Measurements from ENCODE around the gene AGRN.
"Not testable (repeated sequence)": the region's sequence is repeated elsewhere in the genome, so short reads cannot be mapped to it uniquely, and the experiment has no call there.

AGRN gene

DNA sequence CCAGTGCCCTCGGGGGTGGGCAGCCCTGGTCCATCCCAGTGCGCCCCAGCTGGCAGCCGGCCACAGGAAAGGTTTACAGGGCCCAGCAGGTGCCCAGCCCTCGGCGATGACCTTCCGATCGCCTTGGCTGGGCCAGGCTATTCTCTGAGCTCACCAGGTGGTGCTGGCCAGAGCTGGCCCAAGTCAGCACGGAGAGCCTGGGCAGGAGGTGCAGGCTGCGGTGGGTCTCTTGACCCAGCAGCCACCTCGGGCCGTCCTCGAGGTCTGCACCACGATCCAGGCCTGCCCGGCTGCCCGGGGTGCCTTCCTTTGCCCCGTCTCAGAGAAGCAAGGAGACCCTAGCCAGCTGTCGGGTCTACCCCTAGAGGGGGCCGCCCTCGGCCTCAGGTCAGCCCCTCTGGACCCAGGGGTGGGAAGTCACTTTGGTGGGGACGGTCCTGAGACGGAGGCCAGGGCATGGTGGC lies 38.4 kb upstream of the AGRN start:
- no peak for DNase-seq

DNA sequence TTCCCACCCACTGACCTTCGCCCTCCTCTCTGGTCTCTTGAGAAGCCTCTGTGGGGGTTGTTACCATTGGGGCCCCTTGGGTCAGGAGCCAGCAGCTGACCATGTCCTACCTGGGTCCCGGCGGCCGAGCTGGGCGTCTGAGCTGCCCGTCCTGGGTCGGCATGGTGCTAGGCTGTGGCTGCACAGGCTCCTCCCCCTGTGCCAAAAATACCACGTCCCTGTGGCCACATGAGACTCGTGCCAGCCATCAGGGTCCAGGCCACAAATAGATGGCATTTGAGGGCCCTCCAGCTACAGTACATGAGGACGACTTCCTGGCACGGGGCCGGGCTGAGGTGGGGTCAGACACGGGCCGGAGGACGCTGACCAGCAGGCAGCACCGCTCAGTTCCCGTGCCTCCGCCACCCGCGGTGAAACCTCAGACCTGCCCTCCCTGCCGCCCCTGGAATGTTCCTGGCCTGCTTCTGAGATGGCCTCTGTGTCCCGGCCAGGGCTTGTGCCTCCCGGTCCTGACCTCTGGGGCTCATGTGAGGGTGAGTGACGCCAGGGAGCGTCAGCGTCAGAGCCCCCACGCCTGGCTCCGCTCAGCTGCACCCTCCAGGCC lies 37.9 kb upstream of the AGRN start, which contains the start of gene PERM1:
Gene PERM1 (minus strand): TSS at position 139 of the 604 bp plus-strand sequence. CDS start 1,064 bp downstream, outside the sequence.
- DNase-seq = no peak

DNA sequence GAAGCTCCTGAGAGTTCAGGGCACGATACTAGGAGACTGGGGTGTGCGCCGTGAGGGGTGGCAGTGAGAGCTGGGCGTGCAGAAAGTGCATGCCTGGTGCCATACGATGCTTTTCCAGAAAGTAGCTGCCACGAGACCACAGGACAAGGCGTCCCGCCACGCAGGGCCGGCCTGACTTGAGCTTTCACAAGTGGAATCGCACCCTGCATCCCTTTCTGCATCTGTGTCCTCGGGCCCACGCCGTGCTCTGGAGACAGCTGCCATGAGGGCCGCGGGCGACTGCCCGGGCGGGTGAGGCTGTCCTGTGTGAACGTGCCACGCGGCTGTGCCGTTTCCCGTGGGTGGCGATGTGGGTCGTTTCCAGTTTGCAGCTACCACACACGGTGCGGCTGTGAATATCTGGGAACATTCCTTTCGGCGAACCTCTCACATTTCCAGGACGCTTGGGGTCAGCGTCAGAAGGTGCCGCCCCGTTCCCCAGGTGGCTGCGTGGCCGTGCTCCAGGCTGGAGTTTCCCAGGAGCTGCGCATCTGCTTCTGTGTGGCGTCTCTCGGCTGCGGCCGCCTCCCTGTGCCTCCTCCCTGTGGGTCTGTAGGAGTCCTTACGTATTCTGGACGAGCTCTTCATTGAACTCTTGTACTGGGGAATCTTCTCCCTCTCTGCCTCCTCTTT lies 37.0 kb upstream of the AGRN start:
- DNase-seq = no peak

DNA sequence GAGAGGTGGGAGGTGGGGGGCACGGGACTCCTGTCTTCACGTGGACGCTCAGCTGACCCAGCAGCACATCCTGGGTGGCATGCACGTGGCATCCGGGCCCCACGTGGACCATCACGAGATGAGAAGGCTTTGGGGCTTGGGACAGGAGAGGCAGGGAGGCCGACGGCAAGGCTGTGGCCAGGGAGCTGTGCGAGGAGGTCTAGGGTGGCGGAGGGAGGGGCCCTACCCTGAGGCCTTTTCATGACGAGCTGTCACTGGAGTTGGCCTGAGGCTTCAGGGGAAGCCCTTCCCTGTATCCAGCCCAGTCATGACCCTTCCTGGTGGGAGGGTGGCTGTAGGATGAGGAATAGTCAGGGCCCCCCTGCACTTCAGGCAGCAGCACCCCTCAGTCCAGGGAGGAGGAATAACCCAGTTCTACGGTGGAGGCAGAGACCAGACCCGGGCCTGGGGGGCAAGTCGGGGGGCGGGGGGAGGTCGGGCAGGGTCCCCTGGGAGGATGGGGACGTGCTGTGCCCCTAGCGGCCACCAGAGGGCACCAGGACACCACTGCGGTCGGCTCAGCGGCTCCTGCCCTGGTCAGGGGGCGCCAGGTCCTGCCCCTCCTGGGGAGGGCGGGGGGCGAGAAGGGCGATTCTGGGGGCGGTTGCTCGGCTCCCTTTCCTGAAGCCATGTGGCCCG lies 36.0 kb upstream of the AGRN start:
- DNase-seq = peak in 28 of 56 donors; percentile 7 to 64 (median 26)

DNA sequence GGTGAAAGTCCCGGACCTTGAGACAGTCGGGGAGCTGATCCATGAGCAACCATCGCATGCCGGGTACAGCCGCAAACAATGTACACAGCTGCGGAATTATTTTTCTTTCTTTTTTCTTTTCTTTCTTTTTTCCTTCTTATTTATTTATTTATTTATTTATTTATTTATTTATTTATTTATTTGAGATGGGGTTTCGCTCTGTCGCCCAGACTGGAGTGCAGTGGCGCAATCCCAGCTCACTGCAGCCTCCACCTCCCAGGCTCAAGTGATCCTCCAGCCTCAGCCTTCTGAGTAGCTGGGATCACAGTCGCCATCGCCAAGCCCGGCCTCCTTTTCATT lies 35.5 kb upstream of the AGRN start:
- no peak for DNase-seq

DNA sequence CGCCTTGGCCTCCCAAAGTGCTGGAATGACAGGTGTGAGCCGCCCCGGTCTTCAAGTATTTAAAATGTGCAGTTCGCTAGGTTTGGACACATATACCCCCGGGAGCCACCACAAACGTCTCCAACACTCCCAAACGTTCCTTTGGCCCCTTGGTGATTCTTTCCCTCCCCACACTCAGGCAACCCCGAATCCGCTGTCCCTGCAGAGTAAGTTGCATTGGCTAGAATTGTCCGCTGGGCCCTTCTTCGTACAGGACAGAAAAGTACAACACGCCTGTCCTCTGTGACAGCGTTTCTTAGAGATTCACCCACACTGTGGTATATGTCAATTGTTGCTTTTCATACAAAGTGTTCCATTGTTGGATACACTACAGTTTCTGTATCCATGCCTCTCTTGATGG lies 34.8 kb upstream of the AGRN start:
- DNase-seq = no peak

DNA sequence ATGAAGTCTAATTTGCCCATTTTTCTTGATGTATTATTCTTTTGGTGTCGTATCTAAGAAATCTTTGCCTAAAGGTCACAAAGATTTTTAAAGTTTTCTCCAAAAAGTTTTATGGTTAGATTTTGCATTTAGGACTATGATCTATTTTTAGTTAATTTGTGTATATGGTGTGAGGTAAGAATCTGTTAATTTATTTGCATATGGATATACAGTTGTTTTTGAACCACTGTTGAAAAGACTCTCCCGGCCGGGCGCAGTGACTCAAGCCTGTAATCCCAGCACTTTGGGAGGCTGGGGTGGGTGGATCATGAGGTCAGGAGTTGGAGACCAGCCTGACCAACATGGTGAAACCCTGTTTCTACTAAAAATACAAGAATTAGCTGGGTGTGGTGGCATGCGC lies 31.9 kb upstream of the AGRN start:
- not testable (repeated sequence) for DNase-seq

DNA sequence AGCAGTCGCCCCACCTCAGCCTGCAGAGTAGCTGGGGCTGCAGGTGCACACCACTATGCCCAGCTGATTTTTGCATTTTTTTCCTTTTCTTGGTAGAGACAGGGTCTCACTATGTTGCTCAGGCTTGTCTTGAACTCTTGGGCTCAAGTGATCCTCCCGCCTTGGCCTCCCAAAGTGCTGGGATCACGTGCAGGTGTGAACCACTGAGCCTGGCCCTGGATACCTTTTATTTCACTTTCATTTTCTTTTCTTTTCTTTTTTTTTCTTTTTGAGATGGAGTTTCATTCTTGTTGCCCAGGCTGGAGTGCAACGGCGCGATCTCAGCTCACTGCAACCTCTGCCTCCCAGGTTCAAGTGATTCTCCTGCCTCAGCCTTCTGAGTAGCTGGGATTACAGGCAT lies 28.6 kb upstream of the AGRN start:
- not testable (repeated sequence) for DNase-seq

DNA sequence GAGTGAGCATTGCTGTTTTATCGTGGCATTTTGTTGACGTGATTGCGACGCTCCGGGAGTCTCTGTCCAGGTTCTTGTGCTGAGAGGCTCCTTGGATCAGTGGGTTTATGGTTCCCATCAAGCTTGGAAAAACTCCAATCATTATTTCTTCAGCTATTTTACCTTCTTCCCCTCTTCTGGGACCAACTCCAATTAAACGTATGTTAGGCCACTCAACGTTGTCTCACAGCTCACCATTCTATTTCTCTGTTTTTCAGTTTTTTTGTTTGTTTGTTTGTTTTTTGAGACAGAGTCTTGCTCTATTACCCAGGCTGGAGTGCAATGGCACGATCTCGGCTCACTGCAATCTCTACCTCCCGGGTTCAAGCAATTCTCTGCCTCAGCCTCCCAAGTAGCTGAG lies 28.0 kb upstream of the AGRN start:
- no peak for DNase-seq

DNA sequence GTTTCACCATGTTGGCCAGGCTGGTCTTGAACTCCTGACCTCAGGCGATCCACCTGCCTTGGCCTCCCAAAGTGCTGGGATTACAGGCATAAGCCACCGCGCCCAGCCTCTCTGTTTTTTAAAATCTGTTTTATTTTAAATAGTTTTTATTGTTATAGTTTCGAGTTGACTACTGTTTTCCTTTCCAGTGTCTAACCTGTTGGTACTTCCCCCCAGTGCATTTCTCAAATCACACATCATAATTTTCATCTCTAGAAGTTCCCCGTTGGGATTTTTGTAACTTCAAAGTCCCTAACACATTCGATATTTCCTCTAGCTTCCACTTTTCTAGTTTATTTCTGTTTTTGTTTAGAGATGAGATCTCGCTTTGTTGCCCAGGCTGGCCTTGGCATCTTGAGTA lies 27.6 kb upstream of the AGRN start:
- DNase-seq = no peak

DNA sequence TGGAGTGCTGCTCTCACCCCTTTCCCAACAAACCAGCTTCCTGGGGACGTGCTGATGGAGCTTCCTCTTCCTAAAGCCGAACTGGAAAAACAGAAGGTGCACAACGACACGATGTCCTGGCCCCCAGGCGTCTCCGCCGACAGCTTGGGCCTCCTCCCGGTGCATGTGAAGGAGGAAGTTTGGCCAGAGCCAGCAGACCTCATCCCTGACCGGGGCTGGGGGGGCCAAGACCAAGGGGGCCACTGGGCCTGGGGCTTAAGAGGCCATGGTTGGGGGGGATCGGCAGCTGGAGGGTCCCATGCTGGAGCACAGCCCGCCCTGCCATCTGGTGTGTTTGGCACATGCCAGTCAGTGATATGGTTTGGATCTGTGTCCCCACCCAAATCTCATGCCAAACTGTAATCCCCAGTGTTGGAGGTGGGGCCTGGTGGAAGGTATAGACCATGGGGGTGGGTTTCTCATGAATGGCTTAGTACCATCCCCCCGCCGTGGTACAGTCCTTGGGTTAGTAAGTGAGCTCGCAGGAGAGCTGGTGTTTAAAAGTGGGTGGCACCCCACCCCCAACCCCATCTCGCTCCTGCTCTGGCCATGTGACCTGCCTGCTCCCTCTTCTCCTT lies 26.4 kb upstream of the AGRN start:
- DNase-seq = no peak

DNA sequence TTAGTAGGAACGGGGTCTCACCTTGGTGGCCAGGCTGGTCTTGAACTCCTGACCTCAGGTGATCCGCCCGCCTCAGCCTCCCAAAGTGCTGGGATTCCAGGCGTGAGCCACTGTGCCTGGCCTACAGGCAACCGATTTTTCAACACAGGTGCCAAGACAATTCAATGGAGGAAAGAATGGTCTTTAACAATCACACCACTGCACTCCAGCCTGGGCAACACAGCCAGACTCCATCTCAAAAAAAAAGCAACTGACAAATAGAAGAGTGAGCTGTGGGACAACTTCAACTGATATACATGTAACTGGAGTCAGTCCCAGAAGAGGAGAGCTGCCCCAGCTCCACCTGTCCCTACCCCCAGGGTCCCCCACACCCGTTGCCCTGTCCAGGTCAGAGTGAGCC lies 25.4 kb upstream of the AGRN start:
- DNase-seq = not testable (repeated sequence)

DNA sequence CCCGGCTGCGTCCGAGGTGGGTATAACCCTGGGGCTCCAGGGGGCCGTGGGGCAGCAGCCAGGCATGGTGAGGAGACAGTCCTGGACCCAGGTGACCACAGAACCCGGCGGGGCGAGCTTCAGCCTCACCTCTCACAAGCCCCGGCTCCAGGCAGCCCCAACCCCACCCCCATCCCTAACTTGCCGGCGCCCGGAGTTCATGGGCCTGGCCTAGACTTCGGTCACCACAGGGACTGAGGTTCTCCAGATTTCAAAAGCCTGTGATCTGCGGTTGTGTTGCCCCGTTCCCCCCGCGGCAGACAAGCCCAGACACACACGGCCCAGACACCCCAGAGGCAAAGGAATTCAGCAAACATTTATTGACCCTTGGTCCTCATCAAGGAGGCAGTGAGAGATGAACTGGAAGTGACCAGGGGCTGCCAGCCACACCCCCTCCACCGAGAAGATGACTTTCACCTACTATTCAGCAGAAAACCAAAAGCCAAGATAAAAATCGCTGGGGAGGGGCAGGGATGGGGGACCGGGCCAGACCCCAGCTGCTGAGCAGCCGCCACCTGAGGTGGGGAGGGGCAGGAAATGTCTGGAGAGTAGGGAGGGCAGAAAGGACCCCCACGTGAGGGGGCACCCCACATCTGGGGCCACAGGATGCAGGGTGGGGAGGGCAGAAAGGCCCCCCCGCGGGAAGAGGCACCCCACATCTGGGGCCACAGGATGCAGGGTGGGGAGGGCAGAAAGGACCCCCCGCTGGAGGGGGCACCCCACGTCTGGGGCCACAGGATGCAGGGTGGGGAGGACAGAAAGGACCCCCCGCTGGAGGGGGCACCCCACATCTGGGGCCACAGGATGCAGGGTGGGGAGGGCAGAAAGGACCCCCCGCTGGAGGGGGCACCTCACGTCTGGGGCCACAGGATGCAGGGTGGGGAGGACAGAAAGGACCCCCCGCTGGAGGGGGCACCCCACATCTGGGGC lies 24.0 kb upstream of the AGRN start:
- no peak for DNase-seq

DNA sequence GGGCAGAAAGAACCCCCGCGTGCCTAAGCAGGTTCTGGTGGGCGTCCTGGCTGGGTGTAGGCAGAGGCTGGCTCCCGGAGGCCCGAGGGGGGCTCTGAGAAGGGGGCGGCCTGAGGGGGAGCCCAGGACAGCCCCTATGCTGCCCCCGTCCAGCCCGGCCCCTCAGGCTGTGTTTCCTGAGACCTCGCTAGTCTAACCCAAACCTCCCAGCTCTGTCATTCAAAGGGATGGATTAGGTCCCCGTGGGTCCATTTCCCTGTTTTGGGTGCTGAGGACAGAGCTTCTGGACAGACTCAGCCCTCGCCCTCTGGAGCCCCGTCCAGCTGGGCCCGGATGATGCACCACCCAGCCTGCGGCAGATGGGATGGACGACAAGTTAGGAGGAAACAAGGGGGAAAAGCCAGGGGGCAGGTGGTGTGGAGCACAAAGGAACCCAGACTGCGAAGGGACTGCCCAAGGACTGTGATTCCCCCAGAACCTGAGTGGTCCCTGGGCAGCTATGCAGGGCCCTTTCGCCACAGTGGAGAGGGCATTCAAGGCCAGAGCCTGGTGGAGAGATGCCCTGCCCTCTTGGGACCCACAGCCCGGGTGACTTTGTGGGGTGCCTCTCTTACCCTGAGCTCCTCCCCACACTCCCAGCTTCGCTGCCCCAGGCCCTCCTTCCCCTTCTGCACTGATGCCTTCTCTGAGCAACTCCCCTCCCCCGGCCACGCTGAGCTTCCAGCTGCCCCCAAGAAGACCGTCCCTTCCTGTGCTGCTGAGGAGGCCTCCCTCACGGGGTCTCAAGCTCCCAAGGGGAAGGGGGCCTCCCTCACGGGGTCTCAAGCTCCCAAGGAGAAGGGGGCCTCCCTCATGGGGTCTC lies 22.8 kb upstream of the AGRN start:
- no peak for DNase-seq

DNA sequence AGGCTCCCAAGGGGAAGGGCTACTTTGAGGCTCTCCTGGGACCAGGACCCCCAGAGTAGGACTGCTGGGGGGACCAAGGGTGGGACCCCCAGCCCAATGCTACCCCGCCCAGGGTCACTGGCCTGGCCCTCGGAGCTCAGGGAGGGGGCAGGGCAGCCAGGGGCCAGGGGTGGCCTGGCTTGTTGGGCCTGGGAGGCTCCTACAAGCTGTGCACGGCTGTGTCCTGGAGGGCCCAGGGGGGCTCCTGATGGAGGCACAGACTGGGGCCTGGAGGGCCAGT lies 22.3 kb upstream of the AGRN start:
- DNase-seq = no peak

DNA sequence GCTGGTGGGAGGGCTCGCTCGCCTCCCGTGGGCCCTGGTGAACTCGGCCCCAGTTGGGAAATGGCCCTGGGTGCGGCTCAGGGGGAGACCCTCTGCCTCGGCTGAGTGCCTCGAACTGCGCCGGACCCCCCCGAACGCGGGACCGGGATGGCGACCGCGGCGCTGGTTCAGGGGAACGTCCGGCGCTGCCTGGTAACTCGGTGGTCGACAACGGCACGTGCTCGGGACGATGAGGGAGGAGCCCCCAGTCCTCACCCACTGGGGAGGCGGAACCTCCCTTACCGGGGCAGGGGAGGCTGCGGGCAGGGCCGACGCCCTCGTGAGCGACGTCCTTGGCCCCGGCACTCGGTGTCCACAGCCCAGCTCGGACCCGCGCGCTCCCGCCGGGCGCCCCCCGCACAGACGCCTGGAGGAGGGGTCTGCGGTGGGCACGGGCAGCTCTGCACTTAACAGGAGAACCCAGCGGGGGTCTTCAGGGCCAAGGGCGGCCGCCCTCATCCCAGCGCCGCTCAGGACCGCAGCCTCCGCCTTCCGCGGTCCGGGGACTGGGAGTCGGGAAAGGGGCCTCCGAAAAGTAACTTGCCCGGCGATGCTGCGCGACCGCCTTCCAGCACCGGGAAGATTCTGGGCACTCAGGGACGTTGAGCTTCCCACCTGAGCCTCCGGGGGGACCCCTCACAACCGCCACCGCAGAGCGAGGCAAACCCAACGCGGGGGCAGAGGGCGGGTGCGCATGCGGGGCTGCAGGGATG lies 21.8 kb upstream of the AGRN start:
- DNase-seq = peak in 2 of 56 donors; percentile 18 to 25

DNA sequence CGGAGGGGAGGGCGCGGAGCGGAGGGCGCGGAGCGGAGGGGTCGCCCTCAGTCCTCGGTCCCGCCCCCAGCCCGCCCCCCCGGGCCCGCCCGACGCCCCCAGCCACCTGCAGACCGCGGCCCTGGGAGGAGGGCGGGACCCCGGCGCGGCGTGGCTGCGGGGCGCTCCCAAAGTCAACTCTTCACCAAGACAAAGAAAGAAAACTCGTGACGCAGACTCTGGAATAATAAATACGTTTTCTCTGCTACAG lies 21.2 kb upstream of the AGRN start:
- peak in 8 of 56 donors; percentile 17 to 71 (median 32) for DNase-seq

DNA sequence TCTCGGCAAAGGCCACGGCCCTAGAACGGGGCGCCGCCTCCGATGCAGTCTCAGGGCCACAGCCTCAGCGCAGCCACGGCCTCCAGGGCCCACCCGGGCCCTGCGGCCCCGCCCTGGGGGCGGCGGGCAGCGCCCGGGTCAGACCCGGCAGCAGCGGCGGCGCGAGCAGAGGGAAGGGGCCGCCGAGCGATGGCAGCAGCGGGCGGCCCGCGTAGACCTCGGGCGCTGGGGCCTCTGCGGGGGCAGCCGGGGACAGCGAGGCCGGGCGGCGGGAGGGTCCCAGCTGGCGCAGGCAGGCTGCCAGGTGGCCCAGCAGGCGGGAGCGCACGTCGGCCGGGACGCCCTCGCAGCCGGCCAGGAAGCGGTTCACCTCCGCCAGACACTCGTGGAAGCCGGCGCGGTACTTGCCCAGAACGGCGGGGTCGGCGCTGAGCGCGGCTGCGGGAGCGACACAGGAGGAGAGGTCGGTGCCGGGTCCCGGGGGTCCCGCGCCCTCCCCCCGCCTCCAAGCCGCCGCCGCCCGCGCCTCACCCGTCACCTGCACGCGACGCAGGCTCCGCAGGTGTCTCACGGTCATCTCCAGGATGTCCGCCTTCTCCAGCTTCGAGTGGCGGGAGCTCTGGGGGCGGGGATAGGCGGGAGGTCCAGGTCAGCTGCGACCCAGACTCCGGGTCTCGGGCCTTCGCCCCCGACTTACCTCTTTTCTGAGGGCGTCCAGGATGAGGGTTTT lies 20.8 kb upstream of the AGRN start:
- DNase-seq = peak in 2 of 56 donors; percentile 35 to 70

DNA sequence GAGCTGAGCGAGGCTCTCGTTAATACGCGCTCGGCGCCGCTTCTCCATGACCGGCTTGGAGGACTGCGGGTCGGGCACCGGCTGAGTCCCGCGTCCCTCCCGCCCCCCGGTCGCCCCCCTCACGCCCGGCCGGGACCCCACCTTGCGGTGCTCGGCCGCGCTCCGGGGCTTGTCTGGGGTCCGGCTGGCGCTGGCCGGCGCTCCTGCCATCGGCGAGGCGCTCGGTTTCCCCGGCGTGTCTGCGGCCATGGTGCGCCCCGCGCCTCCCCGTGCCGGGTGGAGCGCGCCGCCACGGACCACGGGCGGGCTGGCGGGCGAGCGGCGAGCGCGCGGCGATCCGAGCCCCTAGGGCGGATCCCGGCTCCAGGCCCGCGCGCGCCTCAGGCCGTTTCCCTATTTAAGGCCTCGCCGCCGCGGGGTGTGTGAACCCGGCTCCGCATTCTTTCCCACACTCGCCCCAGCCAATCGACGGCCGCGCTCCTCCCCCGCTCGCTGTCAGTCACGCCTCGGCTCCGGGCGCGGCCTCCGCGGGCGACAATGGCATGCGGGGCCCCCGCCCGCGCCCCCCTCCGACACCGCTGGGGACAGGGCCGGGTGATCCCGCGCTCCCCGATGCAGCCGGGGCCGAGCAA lies 20.1 kb upstream of the AGRN start, which contains the start of gene HES4:
Gene HES4 (minus strand): TSS at position 373 of the 632 bp plus-strand sequence. CDS start 124 bp downstream, at position 249.
- DNase-seq = peak in 50 of 56 donors; percentile 12 to 91 (median 70)
